Measurements from ENCODE around the gene BST1. TPM values are rescaled to one million over a fixed set of nuclear protein-coding genes. Genes with fewer than 3 reads are reported as not detected.
A peak's percentile ranks its signal among the peaks of the same experiment; 100 is the strongest.

Gene BST1
- total and polyA plus RNA-seq, 4 donors, result 4.1 to 53.5 (median 11.0) TPM

- H3K9ac ChIP-seq (ENCODE audit: insufficient read depth in 1 of 2, low read length in 2 of 2), result no peak overlapping the region
- H3K27ac ChIP-seq (ENCODE audit: low read depth in 1 of 2, low read length in 1 of 2), result no peak overlapping the region
- H3K9me3 ChIP-seq (ENCODE audit: control insufficient read depth in 4 of 4, insufficient read depth in 3 of 4, low read length in 3 of 4), result no peaks in the 10 kb centered on the region
- DNase-seq, result no peak
- peaks cover 0 to 2% (median 0%) of the 10 kb centered on the region in 5 donors for H3K4me1 ChIP-seq (ENCODE audit: control insufficient read depth in 5 of 5, insufficient read depth in 5 of 5, low read length in 5 of 5)
- no peaks in the 10 kb centered on the region for H3K36me3 ChIP-seq (ENCODE audit: control insufficient read depth in 4 of 4, insufficient read depth in 4 of 4, low read length in 4 of 4)
- no peak for ATAC-seq (ENCODE audit: insufficient read depth, low FRiP score)
- TF ChIP-seq CTCF (IDR thresholded peaks at IDR 0.05; ENCODE audit: control extremely low read depth, extremely low read depth), result no peak
- no peaks in the 10 kb centered on the region for H3K27me3 ChIP-seq (ENCODE audit: control insufficient read depth in 3 of 3, insufficient read depth in 3 of 3, low read length in 2 of 3)
- 81 to 89% methylated on average over 4 of the region's 4 CpGs for WGBS, 2 donors
- no peak overlapping the region for H3K4me3 ChIP-seq
Observed at GRCh38 chr4:15755321-15756155, 52.7 kb downstream of the BST1 start.

GRCh38 chr4:15756361-15756861, 53.5 kb downstream of the BST1 start:
- no peaks in the 10 kb centered on the region for H3K36me3 ChIP-seq (ENCODE audit: control insufficient read depth in 4 of 4, insufficient read depth in 4 of 4, low read length in 4 of 4)
- H3K27ac ChIP-seq (ENCODE audit: low read depth in 1 of 2, low read length in 1 of 2), result no peak overlapping the region
- ATAC-seq (ENCODE audit: insufficient read depth, low FRiP score) (peak; percentile 51), DNase-seq (no peak)
- peaks cover 0 to 2% (median 0%) of the 10 kb centered on the region in 5 donors for H3K4me1 ChIP-seq (ENCODE audit: control insufficient read depth in 5 of 5, insufficient read depth in 5 of 5, low read length in 5 of 5)
- H3K9ac ChIP-seq (ENCODE audit: insufficient read depth in 1 of 2, low read length in 2 of 2), result no peak overlapping the region
- H3K4me3 ChIP-seq, result no peak overlapping the region
- no peaks in the 10 kb centered on the region for H3K27me3 ChIP-seq (ENCODE audit: control insufficient read depth in 3 of 3, insufficient read depth in 3 of 3, low read length in 2 of 3)
- H3K9me3 ChIP-seq (ENCODE audit: control insufficient read depth in 4 of 4, insufficient read depth in 3 of 4, low read length in 3 of 4), result no peaks in the 10 kb centered on the region
- TF ChIP-seq CTCF (IDR thresholded peaks at IDR 0.05; ENCODE audit: control extremely low read depth, extremely low read depth), result no peak
- 17 to 48% methylated on average over 6 of the region's 6 CpGs for WGBS, 2 donors

DNA sequence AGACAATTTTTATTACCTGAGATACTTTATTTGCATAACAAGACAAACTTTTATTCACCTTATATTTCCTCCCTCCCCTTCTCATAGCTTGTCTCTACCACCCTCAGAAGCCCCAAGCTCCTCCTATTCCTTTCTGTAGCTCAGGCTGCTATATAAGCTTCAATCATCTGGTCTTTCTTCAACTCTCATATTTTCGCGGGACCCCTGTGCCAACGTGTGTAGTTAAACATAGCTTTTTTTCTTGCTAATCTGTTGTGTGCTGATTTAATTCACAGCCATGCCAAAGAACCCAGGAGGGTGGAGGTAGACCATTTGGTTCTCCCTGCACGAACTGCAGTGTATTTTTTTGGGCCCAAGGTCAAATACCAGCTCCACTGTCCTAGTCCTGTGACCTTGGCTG, 54.2 kb downstream of the BST1 start:
- Histone ChIP-seq H3K27ac (ENCODE audit: low read depth in 1 of 2, low read length in 1 of 2) (no peak overlapping the region), H3K9ac (ENCODE audit: insufficient read depth in 1 of 2, low read length in 2 of 2) (no peak overlapping the region), H3K9me3 (ENCODE audit: control insufficient read depth in 4 of 4, insufficient read depth in 3 of 4, low read length in 3 of 4) (no peaks in the 10 kb centered on the region), H3K4me1 (ENCODE audit: control insufficient read depth in 5 of 5, insufficient read depth in 5 of 5, low read length in 5 of 5) (peaks cover 0 to 2% (median 0%) of the 10 kb centered on the region in 5 donors), H3K36me3 (ENCODE audit: control insufficient read depth in 4 of 4, insufficient read depth in 4 of 4, low read length in 4 of 4) (no peaks in the 10 kb centered on the region), H3K27me3 (ENCODE audit: control insufficient read depth in 3 of 3, insufficient read depth in 3 of 3, low read length in 2 of 3) (no peaks in the 10 kb centered on the region), H3K4me3 (no peak overlapping the region)
- 57 to 60% methylated on average over 4 of the region's 4 CpGs for WGBS, 2 donors
- ATAC-seq (ENCODE audit: insufficient read depth, low FRiP score), result no peak
- DNase-seq, result no peak
- TF ChIP-seq CTCF (IDR thresholded peaks at IDR 0.05; ENCODE audit: control extremely low read depth, extremely low read depth), result no peak
